HG03175 (cell line): ENCODE results near the gene TPMT.

ENCODE experiments used
- ATAC-seq: cut with Tn5 transposase; IDR thresholded peaks from one replicate; pipeline ENCODE4 v1.9.1; 2021; ENCODE audit warnings: mild to moderate bottlenecking, moderate library complexity; ENCODE audit not compliant: unreplicated experiment

TPMT gene

GRCh38 chr6:18118330-18118729, 36.5 kb downstream of the TPMT start:
- ATAC-seq, result no peak

- no peak for ATAC-seq
Observed at GRCh38 chr6:18117136-18117535, 37.7 kb downstream of the TPMT start.

GRCh38 chr6:18115356-18115755, 39.5 kb downstream of the TPMT start:
- no peak for ATAC-seq

DNA sequence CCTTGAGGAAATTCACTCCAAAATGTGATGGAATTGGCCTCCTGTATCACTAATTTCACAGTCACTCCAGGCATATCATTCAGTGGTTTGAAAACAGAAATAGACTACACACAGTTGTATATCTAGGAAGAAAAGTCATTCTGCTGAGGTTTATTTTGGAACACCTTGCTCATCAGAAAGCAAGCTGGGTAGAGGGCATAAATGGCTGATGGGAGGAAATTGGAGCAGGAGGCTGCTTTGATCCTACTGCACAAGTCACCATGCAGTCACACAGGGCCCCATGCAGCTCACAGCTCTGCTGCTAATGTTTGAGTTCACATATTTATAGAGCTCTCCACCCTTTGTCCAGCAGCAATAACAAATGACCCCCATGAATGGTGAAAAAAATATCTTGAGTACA, 44.7 kb downstream of the TPMT start:
- no peak for ATAC-seq

- ATAC-seq, result no peak
Observed at GRCh38 chr6:18107061-18107460, 47.8 kb downstream of the TPMT start.

DNA sequence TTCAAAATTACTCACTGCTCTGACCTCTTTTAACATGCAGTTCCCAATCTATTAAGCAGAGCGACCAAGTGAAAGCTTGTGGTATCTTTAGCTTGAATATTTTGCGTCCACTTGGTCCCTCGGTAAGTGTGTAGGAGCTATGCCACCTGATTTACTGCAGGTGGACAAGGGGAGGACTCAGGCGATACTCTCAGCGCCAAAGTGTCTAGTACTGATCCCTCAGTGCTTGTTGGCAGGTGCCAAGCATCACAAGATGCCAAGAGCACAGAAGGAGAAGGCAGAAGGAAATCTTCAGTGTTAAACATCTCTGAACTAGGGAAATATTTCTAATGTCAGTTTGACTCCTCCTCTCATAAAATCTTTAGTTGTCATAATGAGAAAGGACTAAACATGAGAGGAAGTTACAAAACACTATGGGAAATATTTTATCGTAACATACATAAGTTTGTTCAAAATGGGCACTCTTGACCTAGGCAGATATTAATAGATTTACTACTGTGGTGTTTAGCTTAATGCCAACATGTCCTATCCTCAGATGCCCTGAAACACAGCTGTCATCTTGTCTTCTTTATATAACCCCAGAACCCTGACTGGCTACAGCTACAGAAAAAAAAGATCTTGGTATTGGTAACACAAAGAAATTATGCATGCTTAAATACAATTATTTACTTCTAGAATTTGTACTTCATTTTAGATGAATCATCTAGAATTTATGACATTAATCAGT, 51.9 kb downstream of the TPMT start:
- ATAC-seq, result no peak

DNA sequence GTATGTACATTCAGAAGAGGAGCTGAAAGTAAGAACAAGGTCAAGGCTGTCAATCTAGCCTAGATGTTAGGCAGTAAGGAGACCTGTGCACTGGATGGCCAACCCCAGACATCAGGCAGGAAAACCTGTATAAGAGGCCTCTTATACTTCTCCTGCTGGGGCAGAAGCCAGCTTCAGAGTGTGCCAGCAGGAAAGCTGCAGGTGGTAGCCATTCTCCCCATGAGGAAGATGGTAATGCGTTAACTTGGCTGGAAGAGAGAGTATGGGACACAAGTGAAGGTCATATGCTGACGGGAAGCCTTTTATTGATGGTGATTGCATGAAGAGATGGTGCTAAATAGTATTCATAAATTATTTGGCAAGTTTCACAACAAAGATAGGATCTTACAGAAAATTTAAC, 53.0 kb downstream of the TPMT start:
- ATAC-seq, result no peak

DNA sequence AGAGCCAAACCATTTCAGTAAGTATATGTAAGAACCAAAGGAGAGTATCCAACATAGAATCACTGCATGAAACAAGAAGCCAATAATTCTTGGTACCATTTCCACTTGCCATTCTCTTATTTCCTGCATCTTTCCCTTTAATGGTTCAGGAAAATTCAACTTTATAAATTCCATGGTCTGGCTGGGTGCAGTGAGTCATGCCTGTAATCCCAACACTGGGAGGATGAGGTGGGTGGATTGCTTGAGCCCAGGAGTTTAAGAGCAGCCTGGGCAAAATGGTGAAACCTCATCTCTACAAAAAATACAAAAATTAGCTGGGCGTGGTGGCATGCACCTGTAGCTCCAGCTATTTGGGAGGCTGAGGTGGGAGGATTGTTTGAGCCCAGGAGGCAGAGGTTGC, 53.6 kb downstream of the TPMT start:
- ATAC-seq, result no peak

DNA sequence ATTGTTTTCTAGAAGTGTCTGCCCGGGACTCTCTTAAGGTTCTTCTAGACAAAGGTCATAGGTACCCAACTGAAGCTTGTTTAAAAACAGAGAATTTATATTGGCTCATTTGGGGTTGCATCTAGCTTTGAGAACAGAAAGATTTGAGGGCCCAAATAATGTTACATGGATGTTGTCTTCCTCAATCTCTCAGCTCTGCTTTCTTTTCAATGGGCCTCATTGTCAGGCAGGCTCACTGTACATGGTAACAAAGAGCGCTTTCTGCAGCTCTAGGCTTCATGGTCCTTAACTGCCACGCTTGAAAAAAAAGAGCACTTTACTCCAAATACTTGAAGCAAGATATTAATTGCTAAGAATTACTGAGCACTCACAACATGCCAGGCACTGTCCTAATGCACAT, 54.6 kb downstream of the TPMT start:
- no peak for ATAC-seq

- no peak for ATAC-seq
Observed at GRCh38 chr6:18099511-18099910, 55.4 kb downstream of the TPMT start.

- ATAC-seq, result no peak
Observed at GRCh38 chr6:18096423-18096822, 58.5 kb downstream of the TPMT start.

GRCh38 chr6:18091382-18091781, 63.5 kb downstream of the TPMT start:
- no peak for ATAC-seq

- ATAC-seq, result no peak
Observed at GRCh38 chr6:18090349-18090786, 64.5 kb downstream of the TPMT start.

GRCh38 chr6:18088419-18089296, 66.2 kb downstream of the TPMT start:
- ATAC-seq, result no peak

DNA sequence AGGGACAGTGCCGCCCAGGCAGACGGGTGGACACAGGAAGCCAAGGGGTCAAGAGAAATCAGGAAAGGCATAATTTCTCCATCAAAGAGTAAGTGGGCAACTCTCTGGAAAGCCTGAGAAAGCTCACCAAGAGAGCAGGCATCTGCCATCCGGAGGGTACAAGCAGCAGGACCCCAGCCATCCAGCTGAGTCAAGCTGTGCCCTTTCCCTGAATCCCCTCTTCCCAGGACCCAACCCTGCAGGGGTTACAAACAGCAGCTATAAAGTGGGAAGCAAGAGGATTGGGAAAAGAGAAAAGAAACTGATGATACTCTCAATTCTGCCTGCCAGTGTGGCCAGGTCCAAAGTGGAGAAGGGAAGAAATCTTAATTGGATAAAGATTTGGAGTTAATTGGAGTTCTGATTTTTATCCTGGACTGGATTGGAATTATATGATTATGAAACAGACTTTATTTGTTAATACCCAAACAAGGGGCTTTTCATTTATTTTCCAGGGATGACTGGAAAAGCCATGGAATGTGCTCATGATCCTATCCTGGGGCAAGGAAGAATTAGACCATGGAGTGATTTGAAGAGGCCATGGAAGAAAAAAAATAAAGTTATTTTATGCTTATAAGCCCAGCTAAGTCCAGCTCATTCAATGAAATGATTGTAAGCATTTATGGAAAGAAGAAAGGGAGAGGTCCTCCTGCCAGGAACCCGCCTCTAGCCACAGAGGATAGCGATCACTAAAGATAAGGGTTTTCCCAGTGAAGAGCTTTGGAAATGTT, 67.3 kb downstream of the TPMT start:
- no peak for ATAC-seq

DNA sequence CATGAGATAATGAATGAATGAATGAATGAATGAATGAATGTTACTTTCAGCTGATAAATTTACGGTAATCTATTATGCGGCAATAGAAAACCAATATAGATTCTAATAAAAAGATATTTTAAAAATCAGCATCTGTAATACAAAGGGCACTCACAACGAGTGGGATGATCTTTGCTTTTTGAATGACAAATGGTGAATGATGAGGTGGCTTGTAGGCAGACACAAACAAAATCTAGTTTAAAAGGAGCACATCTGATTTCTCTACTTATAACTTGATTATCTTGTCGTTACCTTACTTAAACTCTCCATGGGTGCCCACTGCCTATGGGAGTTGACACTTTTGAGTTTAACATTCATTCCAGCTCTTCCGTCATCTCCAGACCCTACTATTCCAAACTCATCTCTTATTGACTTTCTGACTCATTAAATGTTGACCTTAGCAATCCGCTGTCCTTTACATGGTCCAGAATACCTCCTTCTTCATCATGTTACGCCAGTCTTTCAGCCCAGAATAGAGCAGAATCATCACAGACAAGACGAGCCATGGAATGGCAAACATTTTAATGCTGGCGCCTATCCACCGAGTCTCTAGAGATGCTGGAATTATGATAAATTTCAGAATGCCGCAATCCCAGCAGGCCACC, 73.7 kb downstream of the TPMT start:
- no peak for ATAC-seq

DNA sequence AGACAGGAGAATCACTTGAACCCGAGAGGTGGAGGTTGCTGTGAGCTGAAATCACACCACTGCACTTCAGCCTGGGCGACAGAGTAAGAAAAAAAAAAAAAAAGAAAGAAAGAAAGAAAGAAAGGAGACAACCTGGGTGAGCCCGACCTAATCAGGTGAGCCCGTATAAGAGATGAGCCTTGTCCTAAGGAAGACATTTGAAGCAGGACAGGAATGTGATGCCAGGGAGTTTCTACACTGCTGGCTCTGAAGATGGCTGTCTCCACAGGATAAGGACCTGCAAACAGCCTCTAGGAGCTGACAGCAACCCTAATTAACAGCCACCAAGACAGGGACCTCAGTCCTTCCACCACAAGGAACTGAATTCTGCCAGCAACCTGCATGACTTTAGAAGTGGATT, 74.3 kb downstream of the TPMT start:
- no peak for ATAC-seq

DNA sequence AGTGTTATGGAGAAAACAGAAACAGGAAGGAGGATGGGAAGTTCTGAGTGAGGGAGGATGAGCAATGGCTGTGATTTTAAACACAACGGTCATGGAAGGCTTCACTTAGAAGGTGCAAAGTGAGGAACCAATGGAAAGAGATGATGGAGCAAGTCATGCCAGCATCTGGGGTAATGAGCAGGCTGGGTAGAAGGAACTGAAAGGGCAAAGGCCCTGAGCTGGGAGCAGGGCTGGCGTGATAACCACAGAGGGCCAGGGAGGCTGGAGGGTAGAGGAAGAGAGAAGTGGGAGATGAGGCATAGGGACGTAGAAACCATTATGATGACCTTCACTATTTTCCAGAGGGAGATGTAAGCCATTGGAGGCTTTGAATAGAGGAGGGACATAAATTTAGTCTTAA, 76.0 kb downstream of the TPMT start:
- no peak for ATAC-seq
